BE2C (cell line): ENCODE measurements around the gene CCP110.

Experiments used
- DNase-seq: peaks from one replicate; pipeline ENCODE4 v3.0.0-alpha.2; 2020
- H3K27me3 ChIP-seq: fragments of 250-450 bp; sonication (Bioruptor Pico); 2 replicates; pipeline ENCODE4 v1.5.1; 2020; ENCODE audit warnings: mild to moderate bottlenecking
- H3K36me3 ChIP-seq: fragments of 250-450 bp; sonication (Bioruptor Pico); 2 replicates; pipeline ENCODE4 v1.5.1; 2020; ENCODE audit warnings: mild to moderate bottlenecking
- H3K4me1 ChIP-seq: fragments of 250-450 bp; sonication (Bioruptor Pico); 2 replicates; pipeline ENCODE4 v1.5.1; 2020
- H3K4me3 ChIP-seq: 2 replicates; pipeline ENCODE4 v1.5.1; 2011; ENCODE audit warnings: low read depth, low read length
- H3K9me3 ChIP-seq: fragments of 250-450 bp; sonication (Bioruptor Pico); 2 replicates; pipeline ENCODE4 v1.5.1; 2020
- TF ChIP-seq, protein P1 (sequence below): IDR thresholded peaks from 2 replicates; pipeline ENCODE4 v1.5.1; 2012; ENCODE audit warnings: mild to moderate bottlenecking, low read depth, low read length

Gene CCP110

DNA sequence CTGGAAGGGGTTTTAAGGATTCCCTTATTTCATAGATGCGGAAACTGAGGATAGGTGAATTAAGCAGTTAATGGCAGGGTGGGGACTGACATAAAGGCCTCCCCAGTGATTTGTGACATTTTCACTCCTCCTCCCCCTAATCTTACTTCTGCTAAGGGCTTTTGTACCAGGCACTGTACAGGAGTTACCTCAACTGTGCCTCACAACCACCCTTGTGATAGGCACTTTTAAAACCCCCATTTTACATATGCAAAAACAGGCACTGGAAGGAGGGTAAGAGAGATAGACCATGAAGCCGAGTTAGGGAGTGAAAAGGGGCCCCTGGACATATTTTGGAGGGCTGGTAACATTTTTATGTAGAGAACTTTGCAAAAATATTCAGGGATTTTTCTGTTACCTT lies 982 bp upstream of the CCP110 start:
- TF ChIP-seq, protein P1, sequence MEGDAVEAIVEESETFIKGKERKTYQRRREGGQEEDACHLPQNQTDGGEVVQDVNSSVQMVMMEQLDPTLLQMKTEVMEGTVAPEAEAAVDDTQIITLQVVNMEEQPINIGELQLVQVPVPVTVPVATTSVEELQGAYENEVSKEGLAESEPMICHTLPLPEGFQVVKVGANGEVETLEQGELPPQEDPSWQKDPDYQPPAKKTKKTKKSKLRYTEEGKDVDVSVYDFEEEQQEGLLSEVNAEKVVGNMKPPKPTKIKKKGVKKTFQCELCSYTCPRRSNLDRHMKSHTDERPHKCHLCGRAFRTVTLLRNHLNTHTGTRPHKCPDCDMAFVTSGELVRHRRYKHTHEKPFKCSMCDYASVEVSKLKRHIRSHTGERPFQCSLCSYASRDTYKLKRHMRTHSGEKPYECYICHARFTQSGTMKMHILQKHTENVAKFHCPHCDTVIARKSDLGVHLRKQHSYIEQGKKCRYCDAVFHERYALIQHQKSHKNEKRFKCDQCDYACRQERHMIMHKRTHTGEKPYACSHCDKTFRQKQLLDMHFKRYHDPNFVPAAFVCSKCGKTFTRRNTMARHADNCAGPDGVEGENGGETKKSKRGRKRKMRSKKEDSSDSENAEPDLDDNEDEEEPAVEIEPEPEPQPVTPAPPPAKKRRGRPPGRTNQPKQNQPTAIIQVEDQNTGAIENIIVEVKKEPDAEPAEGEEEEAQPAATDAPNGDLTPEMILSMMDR: no peak
- Histone ChIP-seq H3K9me3 (no peaks in the 10 kb centered on the region), H3K36me3 (peaks cover under 1% of the 10 kb centered on the region), H3K4me3 (no peak overlapping the region), H3K4me1 (peaks cover 3% of the 10 kb centered on the region), H3K27me3 (no peaks in the 10 kb centered on the region)
- DNase-seq: no peak

DNA sequence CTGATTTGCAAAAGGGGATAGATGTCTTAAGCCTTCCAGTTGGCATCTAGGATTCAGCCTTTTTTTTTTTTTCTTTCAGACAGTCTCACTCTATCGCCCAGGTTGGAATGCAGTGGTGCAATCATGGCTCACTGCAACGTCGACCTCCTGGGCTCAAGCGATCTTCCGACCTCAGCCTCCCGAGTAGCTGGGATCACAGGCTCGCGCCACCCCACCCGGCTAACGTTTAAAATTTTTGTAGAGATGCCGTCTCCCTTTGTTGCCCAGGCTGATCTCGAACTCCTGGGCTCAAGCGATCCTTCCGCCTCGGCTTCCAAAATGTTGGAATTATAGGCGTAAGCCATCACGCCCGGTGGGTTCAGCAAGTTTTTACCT lies 571 bp upstream of the CCP110 start:
- Histone ChIP-seq H3K9me3 (no peaks in the 10 kb centered on the region), H3K4me3 (peak overlapping the region; percentile 97), H3K27me3 (no peaks in the 10 kb centered on the region), H3K4me1 (peaks cover 3% of the 10 kb centered on the region), H3K36me3 (peaks cover 4% of the 10 kb centered on the region)
- no peak for DNase-seq
- TF ChIP-seq, protein P1: no peak

DNA sequence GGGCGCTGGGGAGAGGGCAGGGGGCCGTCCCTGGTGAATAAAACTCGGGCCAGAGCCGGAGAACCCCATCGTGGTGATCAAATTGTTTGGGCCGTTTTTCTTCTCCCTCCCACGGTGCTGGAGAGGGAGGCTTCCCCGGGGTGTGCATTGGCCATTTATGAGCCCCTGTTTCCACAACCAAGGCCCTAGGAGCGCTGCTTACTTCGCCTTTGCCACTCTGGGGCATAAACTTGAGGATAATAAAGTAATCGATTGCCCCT lies 544 bp downstream of the CCP110 start:
- H3K9me3 ChIP-seq: no peaks in the 10 kb centered on the region
- TF ChIP-seq, protein P1: no peak
- DNase-seq: no peak

DNA sequence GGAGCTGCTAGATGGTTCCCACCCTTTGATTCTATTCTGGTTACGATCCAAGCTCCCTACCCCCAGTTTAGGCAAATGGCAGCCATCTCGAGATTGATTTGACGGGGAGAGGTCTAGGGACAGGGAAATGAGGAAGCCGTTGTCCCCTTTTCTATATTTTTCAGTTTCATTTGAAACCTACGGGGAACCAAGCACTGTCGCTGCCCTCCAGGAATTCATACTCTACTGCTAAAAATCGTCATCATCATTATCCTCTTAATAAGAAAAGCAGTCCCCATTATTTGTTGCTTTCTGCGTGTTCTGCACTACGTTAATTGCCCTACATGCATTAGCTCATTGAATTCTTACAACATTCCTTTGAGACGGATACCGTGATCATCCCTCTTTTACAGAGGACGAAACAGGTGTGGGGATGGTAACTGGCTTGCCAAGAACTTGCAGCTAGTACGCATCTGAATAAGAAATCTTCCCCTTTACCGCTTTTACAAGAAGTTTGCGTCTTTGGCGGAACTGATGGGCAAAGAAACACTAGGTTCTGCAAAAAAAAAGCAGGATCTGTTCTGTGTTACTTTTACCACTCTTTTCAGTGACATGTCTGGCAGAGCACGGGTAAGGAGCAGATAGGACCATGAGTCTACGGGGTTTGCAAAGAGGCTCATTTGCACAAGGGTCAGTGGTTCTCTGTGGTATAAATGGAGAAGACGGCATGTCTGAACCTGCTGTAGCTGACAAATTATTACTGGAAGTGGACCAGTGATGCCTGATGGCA lies 1.1 kb downstream of the CCP110 start:
- H3K27me3 ChIP-seq: no peaks in the 10 kb centered on the region
- peak overlapping the region; percentile 97 for H3K4me3 ChIP-seq
- no peaks in the 10 kb centered on the region for H3K9me3 ChIP-seq
- TF ChIP-seq, protein P1: no peak
- DNase-seq: no peak
- H3K4me1 ChIP-seq: peaks cover 3% of the 10 kb centered on the region; the same call in 1 of the 2 replicates
- H3K36me3 ChIP-seq: peaks cover 20% of the 10 kb centered on the region

More for the DNA sequence above, 544 bp downstream of the CCP110 start:
- H3K4me3 ChIP-seq: peak overlapping the region; percentile 97
- H3K4me1 ChIP-seq: peaks cover 3% of the 10 kb centered on the region; the same call in 1 of the 2 replicates
- H3K27me3 ChIP-seq: no peaks in the 10 kb centered on the region
- peaks cover 15% of the 10 kb centered on the region for H3K36me3 ChIP-seq

DNA sequence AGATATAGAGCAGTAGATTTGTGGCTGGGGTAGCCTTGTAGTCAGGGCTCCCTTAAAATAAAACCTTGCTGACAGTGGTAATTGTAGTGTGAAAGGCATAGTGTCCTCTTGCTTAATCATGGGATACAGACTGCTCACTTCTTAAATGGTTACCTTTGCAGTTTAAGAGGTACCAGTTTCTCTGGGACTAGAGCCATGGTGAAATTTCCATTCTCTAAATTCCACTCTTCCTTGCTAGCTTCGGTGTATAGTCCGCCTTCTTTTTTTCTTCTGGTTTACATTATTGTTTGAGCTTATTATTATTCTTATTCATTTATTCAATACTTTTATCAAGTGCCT lies 1.6 kb downstream of the CCP110 start:
- H3K9me3 ChIP-seq: no peaks in the 10 kb centered on the region
- peak overlapping the region; percentile 97 for H3K4me3 ChIP-seq
- no peaks in the 10 kb centered on the region for H3K27me3 ChIP-seq
- DNase-seq: no peak
- TF ChIP-seq, protein P1: no peak
- peaks cover 3% of the 10 kb centered on the region; the same call in 1 of the 2 replicates for H3K4me1 ChIP-seq
- H3K36me3 ChIP-seq: peaks cover 22% of the 10 kb centered on the region

DNA sequence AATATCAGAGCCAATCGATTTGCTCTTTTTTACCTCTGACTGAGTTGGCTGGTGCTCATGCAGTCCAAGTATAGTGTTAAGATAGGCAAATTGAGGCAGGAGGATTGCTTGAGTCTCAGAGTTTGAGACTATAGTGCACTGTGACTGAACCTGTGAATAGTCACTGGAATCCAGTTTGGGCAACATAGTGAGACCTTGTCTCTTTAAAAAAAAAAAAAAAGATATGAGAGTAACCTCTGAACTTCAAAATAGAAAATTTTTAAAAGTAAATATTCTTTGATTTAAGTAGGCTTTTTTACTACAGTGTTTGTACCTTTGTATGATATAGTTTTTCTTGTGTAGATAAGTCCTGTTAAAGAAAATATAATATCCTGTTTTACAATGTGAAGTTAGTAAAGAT lies 3.4 kb downstream of the CCP110 start:
- H3K4me3 ChIP-seq: no peak overlapping the region
- no peaks in the 10 kb centered on the region for H3K27me3 ChIP-seq
- H3K9me3 ChIP-seq: no peaks in the 10 kb centered on the region
- H3K36me3 ChIP-seq: peaks cover 25% of the 10 kb centered on the region
- peaks cover 3% of the 10 kb centered on the region; the same call in 1 of the 2 replicates for H3K4me1 ChIP-seq
- TF ChIP-seq, protein P1: no peak
- DNase-seq: no peak
